ENCODE measurements around the gene PPAN. TPM values are rescaled to one million over a fixed set of nuclear protein-coding genes. Genes with fewer than 3 reads are reported as not detected.

Gene PPAN
- polyA plus RNA-seq, 1 donor (not counting 4 experiments of a cell fraction or from before 2014, with no cell fraction given) = 32.3 TPM

- H3K27me3 ChIP-seq (ENCODE audit: control insufficient read depth, extremely low read depth, insufficient read depth, low read length) = no peaks in the 10 kb centered on the region
- FAIRE-seq = no peak
- H4K20me1 ChIP-seq (ENCODE audit: control insufficient read depth, extremely low read depth, insufficient read depth, low read length) = no peaks in the 10 kb centered on the region
- no peak overlapping the region for H3K27ac ChIP-seq (ENCODE audit: control insufficient read depth, insufficient read depth, low read length)
- no peak overlapping the region for H3K4me2 ChIP-seq (ENCODE audit: control insufficient read depth, extremely low read depth, insufficient read depth, low read depth, low read length)
- no peak overlapping the region for H3K9ac ChIP-seq (ENCODE audit: control insufficient read depth, extremely low read depth, insufficient read depth, low read length)
- no peaks in the 10 kb centered on the region for H3K4me1 ChIP-seq (ENCODE audit: control insufficient read depth, extremely low read depth, insufficient read depth, low read length)
- no peak overlapping the region for H3K4me3 ChIP-seq (ENCODE audit: control insufficient read depth in 2 of 3, extremely low read depth in 1 of 3, insufficient read depth in 2 of 3, low read depth in 1 of 3, low read length in 3 of 3)
- H3K36me3 ChIP-seq (ENCODE audit: control insufficient read depth in 2 of 2, extremely low read depth in 1 of 2, insufficient read depth in 2 of 2, low read length in 2 of 2) = peaks cover 34 to 41% of the 10 kb centered on the region in 2 experiments
- H3K79me2 ChIP-seq (ENCODE audit: control insufficient read depth, insufficient read depth, low read length) = no peaks in the 10 kb centered on the region
- DNase-seq (ENCODE audit: low read depth, low spot score) = no peak
- dilution Hi-C loops (cut with MboI; ENCODE audit: extremely low pct_ligation_motif_present, low sequenced_read_pairs) = no loop called here
- H2AFZ ChIP-seq (ENCODE audit: control insufficient read depth, low read length) = no peak overlapping the region
- no peaks in the 10 kb centered on the region for H3K9me3 ChIP-seq (ENCODE audit: control insufficient read depth, low read depth, low read length)
- TF ChIP-seq CTCF (optimal IDR thresholded peaks at IDR 0.05 in 1 of 3, IDR thresholded peaks at IDR 0.05 in 1 of 3, conservative IDR thresholded peaks at IDR 0.05 in 1 of 3; ENCODE audit: extremely low read depth in 1 of 3, insufficient read depth in 2 of 3, low read length in 3 of 3) = peak in 2 of 3 experiments; percentile 3 to 6
- no peak for TF ChIP-seq EZH2 (IDR thresholded peaks at IDR 0.05; ENCODE audit: low read length)
- no peaks in the 10 kb centered on the region for H3K9me1 ChIP-seq (ENCODE audit: control insufficient read depth, extremely low read depth, insufficient read depth, low read length)
Observed at GRCh38 chr19:10135551-10136334, 29.6 kb downstream of the PPAN start.

GRCh38 chr19:10136936-10137335, 30.8 kb downstream of the PPAN start:
- Histone ChIP-seq H2AFZ (ENCODE audit: control insufficient read depth, low read length) (no peak overlapping the region), H4K20me1 (ENCODE audit: control insufficient read depth, extremely low read depth, insufficient read depth, low read length) (no peaks in the 10 kb centered on the region), H3K4me3 (ENCODE audit: control insufficient read depth in 2 of 3, extremely low read depth in 1 of 3, insufficient read depth in 2 of 3, low read depth in 1 of 3, low read length in 3 of 3) (no peak overlapping the region), H3K9me1 (ENCODE audit: control insufficient read depth, extremely low read depth, insufficient read depth, low read length) (no peaks in the 10 kb centered on the region), H3K27ac (ENCODE audit: control insufficient read depth, insufficient read depth, low read length) (no peak overlapping the region), H3K79me2 (ENCODE audit: control insufficient read depth, insufficient read depth, low read length) (no peaks in the 10 kb centered on the region), H3K4me2 (ENCODE audit: control insufficient read depth, extremely low read depth, insufficient read depth, low read depth, low read length) (no peak overlapping the region), H3K9ac (ENCODE audit: control insufficient read depth, extremely low read depth, insufficient read depth, low read length) (no peak overlapping the region), H3K9me3 (ENCODE audit: control insufficient read depth, low read depth, low read length) (no peaks in the 10 kb centered on the region), H3K36me3 (ENCODE audit: control insufficient read depth in 2 of 2, extremely low read depth in 1 of 2, insufficient read depth in 2 of 2, low read length in 2 of 2) (peaks cover 44 to 53% of the 10 kb centered on the region in 2 experiments), H3K4me1 (ENCODE audit: control insufficient read depth, extremely low read depth, insufficient read depth, low read length) (no peaks in the 10 kb centered on the region), H3K27me3 (ENCODE audit: control insufficient read depth, extremely low read depth, insufficient read depth, low read length) (no peaks in the 10 kb centered on the region)
- dilution Hi-C loops (cut with MboI; ENCODE audit: extremely low pct_ligation_motif_present, low sequenced_read_pairs) = no loop called here
- TF ChIP-seq EZH2 (IDR thresholded peaks at IDR 0.05; ENCODE audit: low read length) = no peak
- TF ChIP-seq CTCF (optimal IDR thresholded peaks at IDR 0.05 in 1 of 3, IDR thresholded peaks at IDR 0.05 in 1 of 3, conservative IDR thresholded peaks at IDR 0.05 in 1 of 3; ENCODE audit: extremely low read depth in 1 of 3, insufficient read depth in 2 of 3, low read length in 3 of 3) = no peak
- FAIRE-seq (no peak), DNase-seq (ENCODE audit: low read depth, low spot score) (no peak)
